T-helper 1 cell treated with Interleukin-12 subunit alpha and Interleukin-12 subunit beta and Interleukin-4 antibody, amounts not matched to agents 30 μg/mL and 1 μg/mL, for 36 hours (primary cell): ENCODE data around the gene SPATA19.
A peak's percentile ranks its signal among the peaks of the same experiment; 100 is the strongest.

ENCODE experiments used
- H3K27ac Mint-ChIP-seq: one replicate; pipeline ENCODE4 v1.8.0; 2021; ENCODE audit warnings: mild to moderate bottlenecking, mixed read lengths
- H3K27me3 Mint-ChIP-seq: one replicate; pipeline ENCODE4 v1.8.0; 2021; ENCODE audit warnings: low read depth, mixed read lengths
- H3K36me3 Mint-ChIP-seq: one replicate; pipeline ENCODE4 v1.8.0; 2021; ENCODE audit warnings: low read depth, mixed read lengths
- H3K4me1 Mint-ChIP-seq: one replicate; pipeline ENCODE4 v1.8.0; 2021; ENCODE audit warnings: low read depth, mixed read lengths
- H3K4me3 Mint-ChIP-seq: one replicate; pipeline ENCODE4 v1.8.0; 2021; ENCODE audit warnings: mild to moderate bottlenecking, moderate library complexity, mixed read lengths
- H3K9me3 Mint-ChIP-seq: one replicate; pipeline ENCODE4 v1.8.0; 2021; ENCODE audit warnings: mixed read lengths

SPATA19 gene

DNA sequence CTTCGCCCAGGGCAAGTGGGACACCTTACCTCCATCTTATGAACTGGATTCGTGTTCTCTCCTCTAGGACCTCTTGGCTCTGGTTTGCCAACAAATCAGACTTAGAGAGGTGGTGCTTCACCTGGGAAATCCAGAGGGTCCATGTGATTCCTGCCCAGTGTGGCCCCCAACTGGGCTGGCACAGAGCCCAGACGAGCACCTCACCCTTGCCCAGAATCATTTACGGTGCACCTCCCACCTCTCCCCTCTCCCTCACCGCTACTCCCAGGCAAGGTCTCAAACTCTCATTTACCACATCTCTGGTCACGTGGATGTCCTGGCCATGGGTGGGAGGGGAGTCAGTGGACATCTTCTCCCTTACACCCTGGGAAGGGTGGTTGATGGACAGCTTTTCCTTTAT lies 1.1 kb downstream of the SPATA19 start:
- H3K36me3 Mint-ChIP-seq, result no peaks in the 10 kb centered on the region
- H3K27me3 Mint-ChIP-seq, result peaks cover 10% of the 10 kb centered on the region
- H3K4me1 Mint-ChIP-seq, result no peaks in the 10 kb centered on the region
- H3K27ac Mint-ChIP-seq, result no peak overlapping the region
- H3K9me3 Mint-ChIP-seq, result no peaks in the 10 kb centered on the region
- no peak overlapping the region for H3K4me3 Mint-ChIP-seq

DNA sequence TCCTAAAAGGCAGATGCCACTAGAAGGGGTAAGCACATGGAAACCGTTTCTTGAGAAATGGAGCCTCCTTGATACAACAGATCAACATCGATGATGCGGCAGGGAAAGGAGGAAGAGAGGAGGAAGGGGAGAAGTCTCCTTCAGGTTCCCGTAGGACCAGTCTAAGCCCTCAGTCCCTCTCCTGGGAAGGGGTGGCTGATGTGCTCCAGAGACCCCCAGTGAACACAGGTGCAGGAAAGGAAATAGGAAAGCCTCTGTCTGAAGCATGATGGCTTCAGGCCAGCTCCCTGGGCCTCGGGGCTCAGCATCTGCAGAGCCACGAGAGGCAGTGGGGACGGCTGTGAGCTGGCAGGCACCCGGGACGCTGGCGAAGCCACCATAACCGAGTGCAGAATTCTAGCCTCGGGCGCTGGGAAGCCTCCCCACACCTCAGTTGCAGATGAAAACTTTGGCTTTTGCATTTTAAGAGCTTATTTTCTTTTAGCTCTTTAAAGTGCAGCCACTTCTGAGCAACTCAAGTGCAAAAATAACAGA lies 1.8 kb downstream of the SPATA19 start:
- Mint-ChIP-seq H3K27me3 (peaks cover 6% of the 10 kb centered on the region), H3K9me3 (no peaks in the 10 kb centered on the region), H3K27ac (no peak overlapping the region), H3K4me3 (no peak overlapping the region), H3K4me1 (no peaks in the 10 kb centered on the region), H3K36me3 (no peaks in the 10 kb centered on the region)

DNA sequence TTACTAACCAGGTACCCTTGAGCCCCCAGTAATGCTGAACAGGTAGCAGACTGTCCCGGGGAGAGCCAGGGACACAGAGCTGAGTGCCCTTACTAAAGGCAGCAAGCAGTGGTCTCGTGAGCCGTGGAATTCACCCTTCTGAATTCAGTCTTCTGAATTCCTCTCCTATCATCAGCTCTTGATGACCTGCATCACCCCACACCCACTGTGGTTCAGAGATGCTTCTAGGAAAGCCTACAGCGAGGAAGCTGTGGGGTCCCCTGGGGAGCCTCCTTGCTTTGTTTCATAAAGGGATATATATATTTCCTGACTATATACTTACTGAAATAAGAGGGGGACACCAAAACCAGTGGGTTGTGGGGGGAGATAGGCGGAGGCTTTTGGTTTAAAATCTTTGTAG lies 2.6 kb downstream of the SPATA19 start:
- H3K27ac Mint-ChIP-seq, result no peak overlapping the region
- no peak overlapping the region for H3K4me3 Mint-ChIP-seq
- no peaks in the 10 kb centered on the region for H3K36me3 Mint-ChIP-seq
- H3K27me3 Mint-ChIP-seq, result no peaks in the 10 kb centered on the region
- H3K4me1 Mint-ChIP-seq, result no peaks in the 10 kb centered on the region
- H3K9me3 Mint-ChIP-seq, result no peaks in the 10 kb centered on the region

DNA sequence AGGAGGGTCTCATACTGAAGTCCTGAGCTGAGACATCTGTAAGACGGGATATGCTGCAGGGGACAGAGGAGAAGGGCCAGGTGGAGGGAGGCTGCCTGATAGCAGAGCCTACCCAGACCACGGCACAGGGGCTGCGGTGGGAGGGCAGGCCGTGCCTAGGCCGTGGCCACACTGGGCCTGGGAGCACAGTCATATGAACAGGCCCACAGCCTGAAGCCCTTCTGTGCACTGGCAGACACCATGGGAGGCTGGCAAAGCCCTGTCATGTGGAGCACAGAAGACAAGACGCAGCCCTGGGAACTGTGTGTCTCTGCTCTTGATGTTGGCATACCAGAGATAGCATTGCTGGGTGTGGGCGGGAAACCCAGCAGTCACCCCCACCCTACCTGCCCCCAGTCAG lies 3.3 kb downstream of the SPATA19 start:
- Mint-ChIP-seq H3K27ac (no peak overlapping the region), H3K9me3 (no peaks in the 10 kb centered on the region), H3K4me3 (no peak overlapping the region), H3K36me3 (no peaks in the 10 kb centered on the region), H3K4me1 (no peaks in the 10 kb centered on the region), H3K27me3 (no peaks in the 10 kb centered on the region)

DNA sequence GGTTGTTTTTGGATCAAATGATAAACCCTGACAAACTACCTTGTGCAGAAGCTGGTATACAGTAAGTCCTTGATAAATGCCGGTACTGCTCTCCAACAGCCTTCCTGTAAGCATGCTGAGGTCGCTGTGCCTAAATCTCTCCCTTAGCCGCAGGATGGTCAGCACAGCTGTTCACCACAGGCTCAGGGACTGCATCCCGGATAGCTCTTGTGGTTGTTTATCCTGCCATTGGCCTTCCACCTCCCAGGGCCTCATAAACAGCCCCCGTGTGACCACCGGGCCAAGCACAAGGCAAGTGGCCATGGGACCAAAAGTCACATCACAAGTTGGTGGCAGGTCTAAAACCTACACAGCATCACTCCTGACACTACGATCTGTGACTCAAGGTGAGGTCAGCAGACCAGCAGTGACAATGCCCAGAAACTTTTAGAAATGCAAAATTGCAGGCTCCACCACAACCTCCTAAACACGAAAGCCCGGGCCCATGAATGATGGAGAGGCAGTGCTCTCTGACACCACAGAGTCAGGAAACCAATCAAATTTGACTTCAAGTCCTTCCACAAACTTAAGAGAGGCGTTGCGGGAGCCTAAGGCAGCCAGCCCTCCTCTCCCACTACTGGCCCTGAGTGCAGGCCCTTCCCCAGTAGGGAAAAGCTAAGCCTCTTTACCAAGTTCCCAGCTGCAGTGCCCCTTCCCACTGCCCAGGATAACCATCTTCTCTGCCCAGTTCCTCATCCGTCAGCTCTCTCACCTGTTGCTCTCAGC lies 3.9 kb downstream of the SPATA19 start:
- Mint-ChIP-seq H3K36me3 (no peaks in the 10 kb centered on the region), H3K27me3 (no peaks in the 10 kb centered on the region), H3K4me1 (no peaks in the 10 kb centered on the region), H3K4me3 (no peak overlapping the region), H3K27ac (no peak overlapping the region), H3K9me3 (no peaks in the 10 kb centered on the region)

DNA sequence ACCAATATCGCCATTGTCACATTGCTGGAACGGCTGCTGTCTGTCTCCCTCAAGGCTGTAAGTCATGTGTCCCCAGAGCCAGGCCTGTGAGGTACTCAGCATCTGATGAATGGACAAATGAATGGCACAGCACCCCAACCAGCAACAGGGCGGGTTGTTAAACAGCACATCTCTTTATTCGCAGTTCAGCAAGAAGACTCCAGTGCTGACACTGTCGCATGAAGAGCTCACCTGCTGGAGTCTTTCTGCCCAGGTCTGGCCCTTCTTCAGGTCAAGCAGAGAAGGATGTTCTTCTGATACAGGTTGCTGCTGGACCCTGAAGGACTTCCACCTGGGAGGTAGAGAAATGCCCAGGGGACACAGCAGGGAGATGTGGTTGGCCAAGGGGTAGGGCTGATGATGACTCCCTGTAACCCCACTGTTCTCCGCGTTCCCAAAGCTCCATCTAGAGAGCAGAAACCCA lies 4.8 kb downstream of the SPATA19 start:
- no peak overlapping the region for H3K27ac Mint-ChIP-seq
- no peaks in the 10 kb centered on the region for H3K27me3 Mint-ChIP-seq
- H3K36me3 Mint-ChIP-seq, result no peaks in the 10 kb centered on the region
- H3K9me3 Mint-ChIP-seq, result no peaks in the 10 kb centered on the region
- no peaks in the 10 kb centered on the region for H3K4me1 Mint-ChIP-seq
- no peak overlapping the region for H3K4me3 Mint-ChIP-seq

DNA sequence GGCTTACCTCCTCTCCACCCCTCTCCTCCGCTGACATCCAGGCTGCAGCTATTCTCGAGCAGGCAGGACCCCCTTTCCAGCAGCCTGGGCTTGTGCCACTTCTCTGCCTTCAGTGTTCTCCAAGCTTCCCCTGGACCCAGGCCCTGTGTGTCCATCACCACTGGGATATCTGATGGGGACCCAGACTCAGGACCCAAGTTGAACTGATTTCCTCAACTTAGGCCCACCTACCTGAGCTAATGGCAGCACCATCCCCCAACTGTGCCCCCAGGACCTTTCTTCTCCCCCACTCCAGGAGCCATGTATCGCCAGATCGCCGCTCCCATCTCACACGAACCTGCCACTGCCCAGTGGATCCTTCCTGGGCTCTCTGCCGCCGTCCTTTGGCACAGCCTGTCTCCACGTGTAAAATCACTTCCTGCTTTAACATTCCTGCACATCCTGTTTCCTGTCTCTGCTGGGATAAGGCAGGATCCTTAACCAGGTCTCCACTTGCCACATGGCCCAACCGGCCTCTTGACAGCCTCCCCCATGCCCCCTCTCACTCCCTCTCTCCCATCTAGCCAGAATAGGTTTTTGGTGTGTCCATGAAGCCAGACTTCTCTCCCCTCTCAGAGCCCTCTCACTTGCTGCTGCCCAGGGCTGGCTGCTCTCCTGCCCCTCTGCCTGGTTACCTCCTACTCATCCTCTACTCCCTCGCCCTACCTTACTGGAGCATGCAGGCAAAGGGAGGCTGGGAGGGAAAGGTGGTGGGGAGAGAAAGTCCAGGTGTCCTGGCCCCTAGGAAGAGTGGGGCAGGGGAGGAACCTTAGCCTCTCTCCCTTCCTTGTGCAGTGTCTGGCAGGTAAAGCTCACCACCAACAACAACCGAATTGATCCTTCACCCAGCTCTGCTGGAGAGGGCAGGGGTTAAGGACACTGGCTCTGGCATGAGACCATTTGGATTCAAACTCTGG lies 9.4 kb downstream of the SPATA19 start:
- Mint-ChIP-seq H3K4me1 (peaks cover 4% of the 10 kb centered on the region), H3K9me3 (no peaks in the 10 kb centered on the region), H3K27me3 (no peaks in the 10 kb centered on the region), H3K4me3 (no peak overlapping the region), H3K27ac (peak overlapping the region; percentile 8), H3K36me3 (no peaks in the 10 kb centered on the region)

DNA sequence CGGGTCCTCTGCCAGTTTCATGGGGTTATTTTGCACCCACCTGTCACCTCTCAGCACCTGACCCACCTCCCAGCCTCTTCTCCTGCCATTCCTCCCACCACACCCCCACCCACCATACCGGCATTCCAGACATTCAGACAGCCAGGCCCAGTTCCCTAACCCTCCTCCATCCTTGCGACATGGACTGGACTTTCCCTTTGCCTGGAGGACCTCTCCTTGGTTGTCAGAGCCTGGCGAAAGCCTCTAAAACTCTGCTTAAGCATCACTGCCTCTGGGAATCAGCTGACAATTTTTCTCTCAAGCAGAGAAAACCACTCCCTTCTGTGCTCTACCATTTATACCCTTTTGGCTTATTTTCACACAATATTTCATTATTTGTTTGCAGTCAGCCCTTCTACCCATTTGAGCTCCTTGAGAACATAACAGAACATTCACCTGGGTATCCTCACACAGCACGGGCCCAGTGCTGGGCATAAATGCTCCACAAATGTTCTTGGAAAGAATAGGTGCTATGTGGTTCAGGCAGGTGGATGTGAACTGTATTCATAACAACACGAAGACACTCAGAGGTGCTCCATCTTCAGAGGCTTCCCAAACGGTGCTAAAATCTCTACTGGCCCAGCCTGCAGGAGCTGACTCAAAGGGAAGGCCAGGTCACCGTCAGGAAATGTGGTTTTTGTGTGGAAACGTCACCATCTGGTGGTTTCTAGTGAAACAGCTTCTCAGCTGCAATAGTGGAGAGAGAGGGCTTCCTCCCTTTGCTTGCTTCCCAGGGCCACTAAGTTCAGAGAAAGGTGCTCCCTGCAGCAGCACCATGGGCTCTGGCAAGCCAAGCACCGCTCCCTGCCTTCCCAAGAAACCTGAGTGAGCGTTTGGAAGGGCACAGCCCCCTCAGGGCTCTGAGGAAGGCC lies 10.4 kb downstream of the SPATA19 start:
- Mint-ChIP-seq H3K36me3 (no peaks in the 10 kb centered on the region), H3K27ac (no peak overlapping the region), H3K4me1 (peaks cover 4% of the 10 kb centered on the region), H3K9me3 (no peaks in the 10 kb centered on the region), H3K27me3 (no peaks in the 10 kb centered on the region), H3K4me3 (no peak overlapping the region)

DNA sequence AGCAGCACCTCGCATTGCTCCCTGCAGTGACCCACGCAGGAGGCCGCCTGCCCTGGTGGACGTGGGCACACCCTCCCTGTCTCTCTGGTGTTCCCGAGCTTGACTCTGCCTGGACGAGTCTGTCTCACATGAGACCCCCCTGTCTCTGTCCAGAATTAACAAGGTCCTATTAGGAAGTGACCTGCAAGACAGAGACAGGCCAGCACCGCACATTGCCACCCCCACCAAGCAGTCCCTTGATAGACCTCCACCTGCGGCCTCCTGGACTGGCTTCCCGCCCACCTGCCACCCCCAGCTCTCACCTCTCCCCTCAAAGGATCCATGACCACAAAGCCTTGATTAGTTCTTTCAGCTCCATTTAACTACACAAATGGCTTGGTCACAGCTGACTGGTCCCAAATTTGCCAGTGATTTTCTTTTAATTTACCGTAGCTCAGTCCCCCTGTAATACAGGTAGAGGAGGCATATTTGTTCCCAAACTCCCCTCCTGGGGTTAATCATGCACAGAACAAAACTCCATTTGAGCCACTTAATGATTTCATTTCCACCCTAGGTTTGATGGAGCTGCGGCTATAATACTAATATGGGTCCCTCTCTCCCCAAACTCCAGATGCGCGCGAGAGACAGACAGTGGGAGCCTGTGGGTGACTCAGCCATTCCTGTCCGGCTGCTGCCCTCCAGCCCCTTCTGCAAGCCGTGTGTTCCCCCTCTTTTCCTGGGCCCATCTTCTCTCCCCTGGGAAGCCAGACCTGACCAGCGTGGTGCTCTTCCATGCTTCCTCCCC lies 11.2 kb downstream of the SPATA19 start:
- no peaks in the 10 kb centered on the region for H3K36me3 Mint-ChIP-seq
- no peak overlapping the region for H3K4me3 Mint-ChIP-seq
- H3K9me3 Mint-ChIP-seq, result no peaks in the 10 kb centered on the region
- peaks cover 4% of the 10 kb centered on the region for H3K4me1 Mint-ChIP-seq
- H3K27ac Mint-ChIP-seq, result no peak overlapping the region
- H3K27me3 Mint-ChIP-seq, result no peaks in the 10 kb centered on the region

DNA sequence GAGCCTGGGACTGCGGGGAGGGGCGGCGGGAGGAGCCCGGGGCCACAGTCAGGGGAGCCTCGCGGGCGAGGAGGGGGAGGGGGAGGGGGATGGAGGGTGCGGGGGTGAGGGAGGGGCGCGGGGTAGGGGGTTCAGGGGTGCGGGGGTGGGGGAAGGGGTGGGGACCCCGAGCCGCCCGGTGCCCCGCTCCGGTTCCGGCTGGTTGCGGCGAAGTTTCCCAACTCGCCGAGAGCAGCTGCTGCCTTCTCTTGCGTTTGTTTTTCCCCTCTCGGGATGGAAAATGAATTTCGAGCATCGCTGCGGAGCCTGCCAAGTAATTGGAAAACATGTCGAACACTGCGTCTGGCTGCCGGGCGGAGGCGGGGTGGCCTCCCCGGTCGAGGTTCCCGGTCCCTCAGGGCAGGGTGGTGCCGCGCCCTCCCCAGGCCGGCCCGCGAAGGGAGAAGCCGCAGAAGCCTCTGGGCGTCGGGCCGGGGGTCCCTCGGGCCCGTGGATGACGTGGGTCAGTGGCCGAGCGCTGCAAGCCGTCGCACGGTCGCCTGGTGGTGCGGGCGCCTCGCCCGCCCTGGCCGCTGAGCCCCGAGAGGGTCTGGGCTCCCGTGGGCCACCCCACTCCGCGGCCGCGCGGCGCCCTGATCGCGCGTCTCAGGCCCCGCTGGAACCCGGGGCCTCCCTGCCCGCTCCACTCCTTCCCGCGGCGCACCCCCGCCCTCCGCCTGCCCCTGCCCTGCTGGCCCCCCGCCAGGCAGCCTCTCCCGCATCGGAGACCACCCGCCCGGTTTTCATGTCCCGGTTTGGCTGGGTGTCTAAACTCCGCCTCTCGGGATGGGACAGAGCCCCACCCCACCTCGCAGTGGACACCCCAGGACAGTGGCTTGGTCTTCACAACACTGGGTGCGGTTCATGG lies 12.1 kb downstream of the SPATA19 start:
- Mint-ChIP-seq H3K9me3 (no peaks in the 10 kb centered on the region), H3K4me1 (peaks cover 4% of the 10 kb centered on the region), H3K4me3 (no peak overlapping the region), H3K36me3 (no peaks in the 10 kb centered on the region), H3K27me3 (no peaks in the 10 kb centered on the region), H3K27ac (no peak overlapping the region)

DNA sequence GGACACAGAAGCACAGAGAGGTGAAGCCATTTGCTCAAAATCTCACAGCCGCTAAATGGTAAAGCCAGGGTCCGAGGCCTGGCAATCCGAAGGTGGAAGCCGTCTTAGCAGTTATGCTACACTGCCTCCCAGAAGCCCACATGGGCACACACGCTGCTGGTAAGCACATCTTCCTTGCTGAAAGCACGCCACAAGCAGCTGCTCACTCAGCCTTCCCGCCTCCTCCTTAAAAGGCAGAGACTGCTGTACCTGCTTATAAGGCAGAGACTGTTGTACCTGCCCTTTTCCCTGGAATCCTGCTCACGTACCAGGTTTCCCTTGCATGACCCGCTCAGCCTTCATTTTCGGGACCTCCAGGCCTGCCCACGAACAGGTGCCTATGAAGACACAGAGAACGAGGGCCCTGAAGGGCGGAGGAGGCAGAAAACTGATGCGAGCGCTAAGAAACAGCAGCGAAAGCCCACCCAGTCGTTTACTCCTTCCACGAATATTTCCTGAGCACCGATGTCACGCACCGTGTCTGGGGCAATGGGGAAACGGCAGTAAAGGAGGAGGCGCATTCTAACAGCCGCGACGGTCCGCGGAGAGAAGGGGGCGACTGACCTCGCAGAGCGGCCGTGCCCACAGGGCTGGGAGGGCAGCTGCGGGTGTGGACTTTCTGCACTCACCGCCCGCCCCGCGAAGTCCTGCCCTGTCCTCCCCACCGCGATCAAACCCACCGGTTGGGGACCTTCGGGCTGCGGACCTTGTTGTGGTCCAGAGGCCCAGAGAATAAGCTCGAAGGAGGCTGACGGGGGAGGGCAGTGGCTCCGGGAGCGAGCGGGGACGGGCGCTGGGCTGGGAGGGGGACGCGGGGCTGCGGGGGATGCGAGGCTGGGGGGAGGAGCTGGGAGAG lies 13.0 kb downstream of the SPATA19 start:
- Mint-ChIP-seq H3K27ac (no peak overlapping the region), H3K9me3 (no peaks in the 10 kb centered on the region), H3K4me1 (peaks cover 4% of the 10 kb centered on the region), H3K36me3 (no peaks in the 10 kb centered on the region), H3K4me3 (no peak overlapping the region), H3K27me3 (no peaks in the 10 kb centered on the region)
